B cell (primary cell): ENCODE data around the gene SLC30A1. TPM values are rescaled to one million over a fixed set of nuclear protein-coding genes. Genes with fewer than 3 reads are reported as not detected.

Source experiments
- ATAC-seq: fragments of 200-7000 bp; cut with Tn5 transposase; one replicate; pipeline ENCODE4 v1.10.0; 2021; ENCODE audit warnings: low read depth, mild to moderate bottlenecking, moderate number of reproducible peaks, moderate library complexity
- CTCF ChIA-PET: fragments of 350-600 bp; sonication (Branson Sonifier 250); formaldehyde crosslinking; loops from one replicate; lab custom pipeline; 2021; ENCODE audit warnings: antibody characterized with exemption, inconsistent platforms; lab: Charles Lee
- POLR2A ChIA-PET: fragments of 350-600 bp; sonication (Branson Sonifier 250); formaldehyde crosslinking; loops from one replicate; lab custom pipeline; 2021; ENCODE audit warnings: antibody characterized with exemption; lab: Charles Lee
- DNase-seq: peaks from one replicate; pipeline ENCODE4 v3.0.0; 2013
- H2AFZ ChIP-seq: 2 replicates; pipeline ENCODE4 v1.6.1; 2012; ENCODE audit warnings: mild to moderate bottlenecking, low read depth, low read length; ENCODE audit not compliant: insufficient read depth, poor library complexity, severe bottlenecking
- H3K27ac ChIP-seq, 2 donors: 1 replicate in 1 of 2; 2 replicates in 1 of 2; pipeline ENCODE4 v1.5.1; 2012 to 2013; ENCODE audit warnings: low read length in 2 of 2, mild to moderate bottlenecking in 2 of 2, moderate library complexity in 1 of 2
- H3K27me3 ChIP-seq, 4 experiments: fragments of 200-600 bp in 1 of 4; sonication (generic) in 1 of 4; replicated peaks in 1 of 4; 1 replicate in 2 of 4; 2 replicates in 2 of 4; pipeline versions ENCODE4 v1.6.1 to v1.7.0; 2013 to 2016; ENCODE audit warnings: low read length in 3 of 4, mild to moderate bottlenecking in 2 of 4, mixed read lengths in 1 of 4, moderate library complexity in 1 of 4; ENCODE audit not compliant: insufficient read depth in 4 of 4, control insufficient read depth in 3 of 4; ENCODE audit errors: control extremely low read depth in 1 of 4
- H3K36me3 ChIP-seq, 2 experiments: replicated peaks in 1 of 2; 1 replicate in 1 of 2; 2 replicates in 1 of 2; pipeline versions ENCODE4 v1.6.1 to v1.7.1; 2013; ENCODE audit warnings: low read length in 1 of 2; ENCODE audit not compliant: insufficient read depth in 2 of 2, control insufficient read depth in 1 of 2; ENCODE audit errors: control extremely low read depth in 1 of 2, extremely low read depth in 1 of 2
- H3K4me1 ChIP-seq, 2 donors: fragments of 200-600 bp in 1 of 2; sonication (generic) in 1 of 2; 1 replicate in 1 of 2; 2 replicates in 1 of 2; pipeline versions ENCODE4 v1.5.1 to v1.6.1; 2013 to 2017; ENCODE audit warnings: low read length in 2 of 2; ENCODE audit not compliant: control insufficient read depth in 2 of 2, insufficient read depth in 2 of 2
- H3K4me2 ChIP-seq: replicated peaks from 2 replicates; pipeline ENCODE3; 2012; ENCODE audit warnings: mild to moderate bottlenecking, low read depth, low read length; ENCODE audit not compliant: poor library complexity, severe bottlenecking
- H3K4me3 ChIP-seq, 5 experiments: fragments of 200-600 bp in 1 of 5; sonication (generic) in 1 of 5; 1 replicate in 3 of 5; 2 replicates in 2 of 5; pipeline versions ENCODE4 v1.5.1 to v1.7.0; 2011 to 2016; ENCODE audit warnings: low read length in 4 of 5, mild to moderate bottlenecking in 4 of 5, low read depth in 2 of 5, control low read depth in 1 of 5, moderate library complexity in 1 of 5; ENCODE audit not compliant: insufficient read depth in 1 of 5; ENCODE audit errors: control extremely low read depth in 1 of 5, extremely low read depth in 1 of 5
- H3K79me2 ChIP-seq: fragments of 200-600 bp; sonication (generic); one replicate; pipeline ENCODE4 v1.6.0; 2016; ENCODE audit warnings: low read length; ENCODE audit not compliant: control insufficient read depth, insufficient read depth
- H3K9ac ChIP-seq: fragments of 200-600 bp; sonication (generic); 2 replicates; pipeline ENCODE4 v1.6.1; 2017; ENCODE audit warnings: mild to moderate bottlenecking, low read length, moderate library complexity
- H3K9me3 ChIP-seq, 3 donors: one replicate each; pipeline versions ENCODE4 v1.6.1 to v1.7.1; 2013; ENCODE audit warnings: low read length in 2 of 3; ENCODE audit not compliant: control insufficient read depth in 2 of 3, insufficient read depth in 1 of 3; ENCODE audit errors: control extremely low read depth in 1 of 3
- H4K20me1 ChIP-seq: 2 replicates; pipeline ENCODE4 v1.6.0; 2012; ENCODE audit warnings: mild to moderate bottlenecking, low read length; ENCODE audit not compliant: insufficient read depth, control insufficient read depth, poor library complexity, severe bottlenecking
- H3K27ac Mint-ChIP-seq: one replicate; pipeline ENCODE4 v1.8.0; 2021; ENCODE audit warnings: mixed read lengths
- H3K27me3 Mint-ChIP-seq: one replicate; pipeline ENCODE4 v1.8.0; 2021; ENCODE audit warnings: mixed read lengths
- H3K4me1 Mint-ChIP-seq: one replicate; pipeline ENCODE4 v1.8.0; 2021; ENCODE audit warnings: mixed read lengths
- H3K4me3 Mint-ChIP-seq: one replicate; pipeline ENCODE4 v1.8.0; 2021; ENCODE audit warnings: mixed read lengths
- H3K9me3 Mint-ChIP-seq: one replicate; pipeline ENCODE4 v1.8.0; 2022; ENCODE audit warnings: mixed read lengths; ENCODE audit not compliant: insufficient read depth
- EZH2 ChIP-seq: IDR thresholded peaks from 2 replicates; pipeline ENCODE4 v1.6.1; 2012; ENCODE audit warnings: borderline replicate concordance, low read depth, mild to moderate bottlenecking, moderate library complexity, low read length; ENCODE audit not compliant: insufficient read depth, poor library complexity, severe bottlenecking
- WGBS: methylation state at CpG from one replicate; pipeline ENCODE4 v1.1.5; 2013; ENCODE audit warnings: missing lambda C conversion rate; ENCODE audit not compliant: insufficient coverage; 5-methylcytosine and 5-hydroxymethylcytosine counted together
- intact Hi-C: fragments of 100-400 bp; cut with micrococcal nuclease; formaldehyde crosslinking; loops from one replicate; pipeline ENCODE4 v1.10.0; 2022
- polyA plus RNA-seq: library from polyadenylated mRNA; depleted of rRNA; stranded (reverse); fragments of >200 nt; gene quantifications from 2 replicates; pipeline ENCODE4 v1.2.3, GENCODE V29; 2012
- total RNA-seq, 2 donors: library from RNA; stranded (reverse); fragments of 120-200 nt in 1 of 2; gene quantifications; 1 replicate in 1 of 2; 2 replicates in 1 of 2; pipeline versions ENCODE4 v1.2.3 to v1.2.4, GENCODE V29; 2013 to 2022
- TF ChIP-seq, protein P1 (sequence below): fragments of 200-600 bp; IDR thresholded peaks from one replicate; pipeline ENCODE4 v1.8.0; 2022; ENCODE audit warnings: antibody characterized with exemption, mild to moderate bottlenecking

SLC30A1 gene
- total and polyA plus RNA-seq, 2 donors (not counting 1 experiment from before 2014, with no cell fraction given): 1.7 to 12.2 TPM

- no peaks in the 10 kb centered on the region for H3K36me3 ChIP-seq
- no peak overlapping the region for H3K4me2 ChIP-seq
- no peak for DNase-seq
- no peak overlapping the region for H3K27ac ChIP-seq
- no peak for TF ChIP-seq EZH2
- TF ChIP-seq, protein P1, sequence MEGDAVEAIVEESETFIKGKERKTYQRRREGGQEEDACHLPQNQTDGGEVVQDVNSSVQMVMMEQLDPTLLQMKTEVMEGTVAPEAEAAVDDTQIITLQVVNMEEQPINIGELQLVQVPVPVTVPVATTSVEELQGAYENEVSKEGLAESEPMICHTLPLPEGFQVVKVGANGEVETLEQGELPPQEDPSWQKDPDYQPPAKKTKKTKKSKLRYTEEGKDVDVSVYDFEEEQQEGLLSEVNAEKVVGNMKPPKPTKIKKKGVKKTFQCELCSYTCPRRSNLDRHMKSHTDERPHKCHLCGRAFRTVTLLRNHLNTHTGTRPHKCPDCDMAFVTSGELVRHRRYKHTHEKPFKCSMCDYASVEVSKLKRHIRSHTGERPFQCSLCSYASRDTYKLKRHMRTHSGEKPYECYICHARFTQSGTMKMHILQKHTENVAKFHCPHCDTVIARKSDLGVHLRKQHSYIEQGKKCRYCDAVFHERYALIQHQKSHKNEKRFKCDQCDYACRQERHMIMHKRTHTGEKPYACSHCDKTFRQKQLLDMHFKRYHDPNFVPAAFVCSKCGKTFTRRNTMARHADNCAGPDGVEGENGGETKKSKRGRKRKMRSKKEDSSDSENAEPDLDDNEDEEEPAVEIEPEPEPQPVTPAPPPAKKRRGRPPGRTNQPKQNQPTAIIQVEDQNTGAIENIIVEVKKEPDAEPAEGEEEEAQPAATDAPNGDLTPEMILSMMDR: no peak
- no peaks in the 10 kb centered on the region for H3K27me3 Mint-ChIP-seq
- WGBS: 96% methylated on average over 10 of the region's 10 CpGs
- no peaks in the 10 kb centered on the region for H3K9me3 ChIP-seq
- H3K4me3 ChIP-seq: no peak overlapping the region
- H3K79me2 ChIP-seq: peaks cover 14% of the 10 kb centered on the region
- peaks cover 18 to 23% of the 10 kb centered on the region in 2 donors for H3K4me1 ChIP-seq
- no peak overlapping the region for H3K9ac ChIP-seq
- ATAC-seq: no peak
- no peak overlapping the region for H3K4me3 Mint-ChIP-seq
- H3K27ac Mint-ChIP-seq: no peak overlapping the region
- H3K27me3 ChIP-seq: no peaks in the 10 kb centered on the region
- H3K4me1 Mint-ChIP-seq: peaks cover 25% of the 10 kb centered on the region
- intact Hi-C loops: no loop called here
- no peaks in the 10 kb centered on the region for H4K20me1 ChIP-seq
- H3K9me3 Mint-ChIP-seq: no peaks in the 10 kb centered on the region
- POLR2A ChIA-PET: no interaction called here
- H2AFZ ChIP-seq: no peak overlapping the region
- CTCF ChIA-PET: interaction anchor here (1.5 kb wide), 1 partner anchor 10 kb away, joined by 3 read pairs; no protein-coding TSS in a partner anchor
These were observed 30.4 kb upstream of the SLC30A1 start for GRCh38 chr1:211609120-211610024.
